Measurements from ENCODE around the gene DCP1A.

DNA sequence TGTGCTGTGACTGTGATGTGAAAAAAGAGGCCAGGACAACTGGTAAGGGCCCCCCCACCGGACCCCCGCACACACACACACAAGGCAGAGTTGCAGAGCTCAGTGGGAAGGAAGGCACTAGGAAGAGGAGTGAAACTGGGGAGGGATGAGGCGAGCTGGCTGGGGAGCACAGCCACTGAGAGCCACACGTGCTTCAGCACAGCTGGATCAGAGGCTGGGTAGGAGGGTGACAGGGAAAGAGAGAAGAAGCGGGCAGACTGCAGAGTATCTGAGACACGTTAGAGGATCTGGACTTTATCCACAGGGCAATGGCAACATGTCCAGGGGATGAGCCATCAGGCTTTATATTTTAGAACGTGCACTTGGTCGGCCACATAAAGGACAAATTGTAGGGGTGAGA lies 53.5 kb downstream of the DCP1A start:
- TF ChIP-seq, protein P1, sequence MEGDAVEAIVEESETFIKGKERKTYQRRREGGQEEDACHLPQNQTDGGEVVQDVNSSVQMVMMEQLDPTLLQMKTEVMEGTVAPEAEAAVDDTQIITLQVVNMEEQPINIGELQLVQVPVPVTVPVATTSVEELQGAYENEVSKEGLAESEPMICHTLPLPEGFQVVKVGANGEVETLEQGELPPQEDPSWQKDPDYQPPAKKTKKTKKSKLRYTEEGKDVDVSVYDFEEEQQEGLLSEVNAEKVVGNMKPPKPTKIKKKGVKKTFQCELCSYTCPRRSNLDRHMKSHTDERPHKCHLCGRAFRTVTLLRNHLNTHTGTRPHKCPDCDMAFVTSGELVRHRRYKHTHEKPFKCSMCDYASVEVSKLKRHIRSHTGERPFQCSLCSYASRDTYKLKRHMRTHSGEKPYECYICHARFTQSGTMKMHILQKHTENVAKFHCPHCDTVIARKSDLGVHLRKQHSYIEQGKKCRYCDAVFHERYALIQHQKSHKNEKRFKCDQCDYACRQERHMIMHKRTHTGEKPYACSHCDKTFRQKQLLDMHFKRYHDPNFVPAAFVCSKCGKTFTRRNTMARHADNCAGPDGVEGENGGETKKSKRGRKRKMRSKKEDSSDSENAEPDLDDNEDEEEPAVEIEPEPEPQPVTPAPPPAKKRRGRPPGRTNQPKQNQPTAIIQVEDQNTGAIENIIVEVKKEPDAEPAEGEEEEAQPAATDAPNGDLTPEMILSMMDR (conservative IDR thresholded peaks at IDR 0.05; ENCODE audit: low read depth, low read length) = no peak
- no peak for TF ChIP-seq EZH2 (IDR thresholded peaks at IDR 0.05; ENCODE audit: low read length, unreplicated experiment)
- TF ChIP-seq EZH2phosphoT487 (IDR thresholded peaks at IDR 0.05; ENCODE audit: borderline replicate concordance, low read length) = no peak

All from PC-3 (cell line).